GM12878 (cell line): Measurements from ENCODE around the gene PHKB. TPM values are rescaled to one million over a fixed set of nuclear protein-coding genes. Genes with fewer than 3 reads are reported as not detected.

Experiments
- ATAC-seq: fragments of 200-7000 bp; cut with Tn5 transposase; 3 replicates; pipeline ENCODE4 v1.9.1; 2020; ENCODE audit warnings: mild to moderate bottlenecking, moderate library complexity
- BruUV-seq: library from RNA; stranded (reverse); fragments of 400-500 nt; replicated peaks from 2 replicates; lab custom pipeline; 2021; lab: Mats Ljungman, UMichigan
- CTCF ChIA-PET: fragments of 300-600 bp; sonication (Branson Sonifier 250); formaldehyde crosslinking; extraction: SDS; loops from one replicate; lab custom pipeline; 2021; ENCODE audit warnings: inconsistent platforms; lab: Yijun Ruan, JAX
- POLR2A ChIA-PET: fragments of 350-600 bp; formaldehyde crosslinking; extraction: SDS; loops from one replicate; lab custom pipeline; 2021; ENCODE audit warnings: inconsistent platforms; lab: Charles Lee
- RAD21 ChIA-PET: fragments of 300-600 bp; sonication (Branson Sonifier 250); formaldehyde crosslinking; loops from one replicate; lab custom pipeline; 2023; ENCODE audit warnings: antibody characterized with exemption; ENCODE audit not compliant: unreplicated experiment; lab: Charles Lee
- SMC1A ChIA-PET: fragments of 300-600 bp; sonication (Branson Sonifier 250); formaldehyde crosslinking; loops from one replicate; lab custom pipeline; 2023; ENCODE audit not compliant: unreplicated experiment, uncharacterized antibody; lab: Charles Lee
- DNase-seq: peaks from one replicate; pipeline ENCODE4 v3.0.0-alpha.2; 2011; ENCODE audit warnings: low read depth, low spot score
- FAIRE-seq: peaks from 3 replicates; lab custom pipeline; 2011; peaks lifted over from hg19 to GRCh38; lab: Jason Lieb, UNC
- H2AFZ ChIP-seq: 2 replicates; pipeline ENCODE4 v1.6.0; 2011; ENCODE audit warnings: low read depth, low read length, control low read depth; ENCODE audit not compliant: control insufficient read depth
- H3K27ac ChIP-seq: 2 replicates; pipeline ENCODE4 v1.5.1; 2011; ENCODE audit warnings: control low read depth; ENCODE audit not compliant: control insufficient read depth, insufficient read depth
- H3K27me3 ChIP-seq, 2 experiments: replicated peaks in 1 of 2; 2 replicates each; pipeline versions ENCODE4 v1.6.0 to v1.6.1; 2011; ENCODE audit warnings: low read length in 1 of 2; ENCODE audit not compliant: control insufficient read depth in 2 of 2, insufficient read depth in 2 of 2
- H3K36me3 ChIP-seq, 2 experiments: 2 replicates each; pipeline ENCODE4 v1.5.1; 2011; ENCODE audit warnings: low read length in 1 of 2; ENCODE audit not compliant: control insufficient read depth in 2 of 2, insufficient read depth in 2 of 2
- H3K4me1 ChIP-seq: 2 replicates; pipeline ENCODE4 v1.6.1; 2011; ENCODE audit warnings: mild to moderate bottlenecking, low read length, moderate library complexity, mixed read lengths; ENCODE audit not compliant: control insufficient read depth, insufficient read depth
- H3K4me2 ChIP-seq: 2 replicates; pipeline ENCODE4 v1.6.0; 2011; ENCODE audit warnings: control low read depth; ENCODE audit not compliant: control insufficient read depth, insufficient read depth
- H3K4me3 ChIP-seq: fragments of 200-600 bp; sonication (generic); 2 replicates; pipeline ENCODE4 v1.5.1; 2016
- H3K79me2 ChIP-seq: 2 replicates; pipeline ENCODE4 v1.6.0; 2011; ENCODE audit warnings: low read length; ENCODE audit not compliant: control insufficient read depth, insufficient read depth
- H3K9ac ChIP-seq: 2 replicates; pipeline ENCODE4 v1.8.0; 2011; ENCODE audit warnings: low read length, control low read depth, mixed read lengths; ENCODE audit not compliant: control insufficient read depth, insufficient read depth
- H3K9me3 ChIP-seq: replicated peaks from 3 replicates; pipeline ENCODE4 v1.5.1; 2011; ENCODE audit warnings: mild to moderate bottlenecking, low read length; ENCODE audit not compliant: control insufficient read depth, insufficient read depth
- H4K20me1 ChIP-seq: 2 replicates; pipeline ENCODE4 v1.6.0; 2011; ENCODE audit not compliant: control insufficient read depth, insufficient read depth
- RELA ChIP-seq: fragments of 450-650 bp; IDR thresholded peaks from 2 replicates; pipeline ENCODE4 v1.8.0; 2014; ENCODE audit warnings: borderline replicate concordance; ENCODE audit not compliant: partially characterized antibody
- REST ChIP-seq: IDR thresholded peaks from 2 replicates; pipeline ENCODE4 v1.6.1; 2012; ENCODE audit warnings: mild to moderate bottlenecking, low read depth, low read length
- RFX5 ChIP-seq: IDR thresholded peaks from 2 replicates; pipeline ENCODE4 v1.6.1; 2011; ENCODE audit warnings: low read depth, low read length, improper control_type of control experiment
- ZNF622 ChIP-seq: fragments of 450-650 bp; IDR thresholded peaks from 2 replicates; pipeline ENCODE4 v1.6.1; 2017; ENCODE audit warnings: mild to moderate bottlenecking, inconsistent platforms
- WGBS: methylation state at CpG from one replicate; pipeline ENCODE4 v1.1.6; 2016; ENCODE audit warnings: low lambda C conversion rate; ENCODE audit not compliant: insufficient replicate concordance, insufficient coverage; ENCODE audit errors: missing lambda C conversion rate; 5-methylcytosine and 5-hydroxymethylcytosine counted together
- in situ Hi-C: fragments of 300-500 bp; cut with MboI; formaldehyde crosslinking; loops from 9 replicates; pipeline ENCODE4 v1.14.3; 2018; ENCODE audit warnings: mixed read lengths
- intact Hi-C: fragments of 100-400 bp; cut with micrococcal nuclease; formaldehyde crosslinking; loops from one replicate; pipeline ENCODE4 v1.14.2; 2022; ENCODE audit not compliant: unreplicated experiment
- polyA plus RNA-seq, 11 experiments: library from polyadenylated mRNA; depleted of rRNA in 4 of 11; unstranded in 6 of 11; stranded (reverse) in 5 of 11; fragments of >200 nt; fragmentation: Nextera tagmentation in 4 of 11; fragmentation: Illumina TruSeq in 1 of 11; extraction: Ambion mirVana in 4 of 11; extraction: Trizol in 1 of 11; gene quantifications; 1 replicate in 1 of 11; 2 replicates in 10 of 11; pipeline versions ENCODE4 v1.2.1 to v1.2.3, GENCODE V29; 2011 to 2016; ENCODE audit warnings: inconsistent platforms in 2 of 11, missing spikeins in 2 of 11, low read depth in 1 of 11
- total RNA-seq, 4 experiments: library from RNA; depleted of rRNA in 3 of 4; stranded (reverse); fragments of >200 nt in 3 of 4; fragmentation: Illumina TruSeq in 1 of 4; extraction: Trizol in 1 of 4; gene quantifications; 2 replicates each; pipeline versions ENCODE4 v1.2.1 to v1.2.3, GENCODE V29; 2013 to 2021

PHKB gene
- total and polyA plus RNA-seq, 10 of the 15 experiments (the other 5 are each of a cell fraction or from before 2014, with no cell fraction given): 14.2 to 65.6 (median 37.0) TPM

- FAIRE-seq: no peak
- SMC1A ChIA-PET: no interaction called here
Measured at GRCh38 chr16:47667956-47668355, 206.8 kb downstream of the PHKB start.

More at GRCh38 chr16:47667956-47668355, 206.8 kb downstream of the PHKB start:
- RAD21 ChIA-PET: no interaction called here
- BruUV-seq: no TSS peak
- WGBS: 95% methylated on average over 6 of the region's 6 CpGs
- Histone ChIP-seq H3K79me2 (no peaks in the 10 kb centered on the region), H3K27ac (no peak overlapping the region), H2AFZ (no peak overlapping the region), H3K4me3 (no peak overlapping the region), H3K9ac (no peak overlapping the region), H3K4me2 (no peak overlapping the region), H3K9me3 (no peaks in the 10 kb centered on the region), H3K36me3 (peaks cover 0 to 1% of the 10 kb centered on the region in 2 experiments; a peak in 3 of 4 replicates), H3K27me3 (no peaks in the 10 kb centered on the region), H3K4me1 (no peaks in the 10 kb centered on the region), H4K20me1 (no peaks in the 10 kb centered on the region)
- ATAC-seq (no peak), DNase-seq (no peak)
- in situ Hi-C loops (no loop called here), intact Hi-C loops (no loop called here)
- POLR2A ChIA-PET: no interaction called here
- TF ChIP-seq REST: no peak
- no peak for TF ChIP-seq ZNF622
- no peak for TF ChIP-seq RELA
- TF ChIP-seq RFX5: no peak
- CTCF ChIA-PET: no interaction called here
